Glutamatergic neuron (in vitro differentiated cells): ENCODE data around the gene ZNF415. TPM values are rescaled to one million over a fixed set of nuclear protein-coding genes. Genes with fewer than 3 reads are reported as not detected.

ENCODE experiments used
- DNase-seq: peaks from one replicate; pipeline ENCODE4 v3.0.0; 2022
- H3K27ac Mint-ChIP-seq: one replicate; pipeline ENCODE4 v1.8.0; 2020; ENCODE audit warnings: mild to moderate bottlenecking, mixed read lengths, inconsistent platforms; ENCODE audit not compliant: unreplicated experiment
- H3K27me3 Mint-ChIP-seq: one replicate; pipeline ENCODE4 v1.8.0; 2020; ENCODE audit warnings: mild to moderate bottlenecking, moderate library complexity, mixed read lengths, inconsistent platforms; ENCODE audit not compliant: unreplicated experiment
- H3K36me3 Mint-ChIP-seq: one replicate; pipeline ENCODE4 v1.8.0; 2020; ENCODE audit warnings: mild to moderate bottlenecking, mixed read lengths, inconsistent platforms; ENCODE audit not compliant: unreplicated experiment
- H3K4me1 Mint-ChIP-seq: one replicate; pipeline ENCODE4 v1.8.0; 2020; ENCODE audit warnings: mild to moderate bottlenecking, low read depth, mixed read lengths, inconsistent platforms; ENCODE audit not compliant: unreplicated experiment
- H3K4me3 Mint-ChIP-seq: one replicate; pipeline ENCODE4 v1.8.0; 2020; ENCODE audit warnings: mild to moderate bottlenecking, mixed read lengths, inconsistent platforms; ENCODE audit not compliant: unreplicated experiment
- H3K9me3 Mint-ChIP-seq: one replicate; pipeline ENCODE4 v1.8.0; 2020; ENCODE audit warnings: mild to moderate bottlenecking, moderate library complexity, mixed read lengths, inconsistent platforms; ENCODE audit not compliant: unreplicated experiment
- total RNA-seq: library from RNA; stranded (reverse); fragmentation: NEBNext Ultra II Directional; extraction: Animal tissue kit (Norgen Biotek cat#: 25700); gene quantifications from one replicate; pipeline ENCODE4 v1.2.1, GENCODE V29; 2021; ENCODE audit not compliant: unreplicated experiment
- TF ChIP-seq, protein P1 (sequence below): fragments of 200-600 bp; sonication (generic); IDR thresholded peaks from one replicate; pipeline ENCODE4 v1.5.0; 2021; ENCODE audit not compliant: partially characterized antibody, unreplicated experiment

ZNF415 gene
- total RNA-seq, 1 donor from 2014 or later: 12.7 TPM

DNA sequence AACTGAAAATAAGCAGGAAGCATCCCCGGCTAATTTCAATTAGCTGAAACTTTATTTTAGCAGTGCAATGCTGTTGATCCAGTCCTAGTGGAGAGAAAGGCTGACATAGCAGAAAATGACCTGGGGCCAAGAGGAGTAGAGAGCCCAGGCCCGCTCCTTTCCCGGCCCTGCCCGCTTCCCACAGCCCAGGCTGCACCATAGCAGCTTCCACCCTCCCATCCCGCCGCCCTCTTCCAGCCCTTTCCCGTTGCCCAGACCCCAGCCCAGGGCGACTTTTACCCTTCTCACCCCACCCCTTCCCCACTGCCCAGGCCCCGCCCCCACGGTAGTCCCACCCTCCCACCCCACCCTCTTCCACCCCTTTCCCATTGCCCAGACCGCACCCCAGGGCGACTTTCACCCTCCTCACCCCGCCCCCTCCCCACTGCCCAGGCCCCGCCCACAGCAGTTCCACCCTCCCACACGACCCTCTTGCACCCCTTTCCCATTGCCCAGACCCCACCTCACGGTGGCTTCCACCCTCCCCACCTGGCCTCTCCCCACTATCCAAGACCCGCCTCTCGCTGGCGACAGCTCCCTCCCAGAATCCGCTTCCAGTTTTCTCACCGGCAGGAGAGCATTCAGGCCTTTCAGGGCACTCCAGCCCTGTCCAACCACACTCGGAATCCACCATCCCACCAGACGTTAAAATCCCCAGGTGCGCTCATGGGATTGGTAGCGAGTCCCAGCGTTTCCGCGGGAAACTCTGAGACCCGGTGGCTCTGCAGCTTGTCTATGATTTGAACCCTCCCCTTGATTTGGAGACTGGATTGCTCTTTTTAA is 37.7 kb downstream of the ZNF415 start:
- Mint-ChIP-seq H3K36me3 (peaks cover 19% of the 10 kb centered on the region), H3K4me1 (peaks cover 43% of the 10 kb centered on the region), H3K4me3 (peak overlapping the region; percentile 78), H3K27ac (peak overlapping the region; percentile 85), H3K9me3 (peaks cover 3% of the 10 kb centered on the region), H3K27me3 (peaks cover 12% of the 10 kb centered on the region)
- TF ChIP-seq, protein P1, sequence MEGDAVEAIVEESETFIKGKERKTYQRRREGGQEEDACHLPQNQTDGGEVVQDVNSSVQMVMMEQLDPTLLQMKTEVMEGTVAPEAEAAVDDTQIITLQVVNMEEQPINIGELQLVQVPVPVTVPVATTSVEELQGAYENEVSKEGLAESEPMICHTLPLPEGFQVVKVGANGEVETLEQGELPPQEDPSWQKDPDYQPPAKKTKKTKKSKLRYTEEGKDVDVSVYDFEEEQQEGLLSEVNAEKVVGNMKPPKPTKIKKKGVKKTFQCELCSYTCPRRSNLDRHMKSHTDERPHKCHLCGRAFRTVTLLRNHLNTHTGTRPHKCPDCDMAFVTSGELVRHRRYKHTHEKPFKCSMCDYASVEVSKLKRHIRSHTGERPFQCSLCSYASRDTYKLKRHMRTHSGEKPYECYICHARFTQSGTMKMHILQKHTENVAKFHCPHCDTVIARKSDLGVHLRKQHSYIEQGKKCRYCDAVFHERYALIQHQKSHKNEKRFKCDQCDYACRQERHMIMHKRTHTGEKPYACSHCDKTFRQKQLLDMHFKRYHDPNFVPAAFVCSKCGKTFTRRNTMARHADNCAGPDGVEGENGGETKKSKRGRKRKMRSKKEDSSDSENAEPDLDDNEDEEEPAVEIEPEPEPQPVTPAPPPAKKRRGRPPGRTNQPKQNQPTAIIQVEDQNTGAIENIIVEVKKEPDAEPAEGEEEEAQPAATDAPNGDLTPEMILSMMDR: no peak
- DNase-seq: peak; percentile 33

DNA sequence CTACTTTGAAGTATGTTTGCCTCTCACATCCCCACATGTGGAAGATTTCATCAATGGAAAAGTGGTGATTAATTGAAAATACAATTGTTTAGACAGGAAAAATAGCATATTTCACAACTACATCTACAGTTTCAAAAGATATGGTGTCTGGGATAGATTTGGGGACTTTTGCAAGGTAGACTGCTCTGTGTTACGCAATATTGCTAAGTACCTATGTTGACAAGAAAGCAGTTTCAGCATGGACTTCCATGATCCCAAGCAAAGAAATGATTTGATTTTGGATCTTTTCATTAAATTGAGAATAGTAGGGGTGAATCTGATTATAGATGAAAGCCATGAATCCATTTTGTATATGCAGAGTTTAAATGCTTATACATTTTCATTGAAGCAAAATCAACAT is 40.0 kb downstream of the ZNF415 start:
- H3K36me3 Mint-ChIP-seq: peaks cover 6% of the 10 kb centered on the region

DNA sequence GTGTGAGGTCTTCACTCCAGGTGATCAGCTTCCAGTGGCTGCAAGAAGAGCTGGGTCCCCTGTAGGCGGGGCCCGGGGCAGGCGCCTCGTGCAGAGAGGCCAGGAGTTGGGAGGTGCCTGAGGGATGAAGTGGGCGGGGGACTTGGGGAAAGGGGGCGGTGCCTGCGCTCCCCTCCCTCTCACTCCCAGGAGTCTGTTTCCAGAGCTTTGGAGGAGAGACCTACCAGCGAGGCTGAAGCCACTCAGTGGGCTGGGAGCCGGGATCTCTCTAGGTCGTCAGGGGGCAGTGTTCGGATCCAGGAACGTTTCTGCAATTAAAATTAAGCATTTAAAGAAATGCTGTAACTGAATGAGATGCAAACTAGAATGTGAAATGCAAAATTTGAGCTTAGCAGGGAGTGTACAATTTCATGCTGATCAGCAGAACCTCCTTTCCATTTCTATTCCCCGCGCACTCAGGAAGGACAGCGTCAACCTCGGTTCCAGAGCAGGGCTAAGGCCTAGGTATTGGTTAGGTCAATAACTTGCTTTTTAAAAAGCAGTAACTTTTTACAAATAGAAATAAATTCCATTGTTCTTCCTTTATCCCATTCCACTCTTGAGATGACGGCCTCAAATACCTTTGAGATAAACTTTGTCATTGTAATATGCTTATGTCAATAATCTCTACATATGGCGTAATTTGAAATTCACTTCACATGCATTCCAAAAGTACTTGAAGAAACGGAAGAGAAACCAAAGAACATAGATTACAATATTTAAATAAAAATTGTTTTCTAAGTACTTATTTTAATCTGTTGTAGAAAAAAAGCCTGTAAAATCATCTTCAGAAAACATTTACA is 41.1 kb downstream of the ZNF415 start:
- H3K4me1 Mint-ChIP-seq: peaks cover 21% of the 10 kb centered on the region
- peaks cover 2% of the 10 kb centered on the region for H3K9me3 Mint-ChIP-seq
- TF ChIP-seq, protein P1: no peak
- no peak for DNase-seq
- peaks cover 14% of the 10 kb centered on the region for H3K27me3 Mint-ChIP-seq
- H3K4me3 Mint-ChIP-seq: no peak overlapping the region
- peaks cover 4% of the 10 kb centered on the region for H3K36me3 Mint-ChIP-seq
- H3K27ac Mint-ChIP-seq: peak overlapping the region; percentile 28

More for the DNA sequence above, 40.0 kb downstream of the ZNF415 start:
- H3K27me3 Mint-ChIP-seq: peaks cover 16% of the 10 kb centered on the region
- no peak overlapping the region for H3K4me3 Mint-ChIP-seq
- H3K4me1 Mint-ChIP-seq: peaks cover 28% of the 10 kb centered on the region
- no peak overlapping the region for H3K27ac Mint-ChIP-seq
- DNase-seq: no peak
- H3K9me3 Mint-ChIP-seq: peaks cover 2% of the 10 kb centered on the region
- TF ChIP-seq, protein P1: no peak

DNA sequence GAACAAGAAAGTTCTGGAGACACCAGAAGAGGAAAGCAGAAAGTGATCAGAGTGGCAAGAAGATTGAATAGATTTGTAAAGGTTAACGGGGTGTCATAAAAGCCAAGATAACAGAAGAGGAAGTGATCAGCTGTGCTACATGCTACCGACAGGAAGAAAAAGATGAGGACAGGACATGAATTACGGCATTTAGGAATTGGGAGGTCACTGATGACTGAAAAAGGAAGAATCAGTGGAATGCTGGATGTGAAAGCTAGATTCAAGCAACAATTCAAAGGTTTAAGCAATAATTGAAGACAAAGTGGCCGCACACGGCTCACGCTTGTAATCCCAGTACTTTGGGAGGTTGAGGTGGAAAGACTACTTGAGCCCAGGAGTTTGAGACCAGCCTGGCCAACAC is 44.6 kb downstream of the ZNF415 start:
- peaks cover 2% of the 10 kb centered on the region for H3K9me3 Mint-ChIP-seq
- peaks cover 8% of the 10 kb centered on the region for H3K27me3 Mint-ChIP-seq
- no peak for DNase-seq
- H3K4me3 Mint-ChIP-seq: no peak overlapping the region
- peaks cover 12% of the 10 kb centered on the region for H3K4me1 Mint-ChIP-seq
- TF ChIP-seq, protein P1: no peak
- H3K27ac Mint-ChIP-seq: no peak overlapping the region
- H3K36me3 Mint-ChIP-seq: peaks cover 4% of the 10 kb centered on the region

DNA sequence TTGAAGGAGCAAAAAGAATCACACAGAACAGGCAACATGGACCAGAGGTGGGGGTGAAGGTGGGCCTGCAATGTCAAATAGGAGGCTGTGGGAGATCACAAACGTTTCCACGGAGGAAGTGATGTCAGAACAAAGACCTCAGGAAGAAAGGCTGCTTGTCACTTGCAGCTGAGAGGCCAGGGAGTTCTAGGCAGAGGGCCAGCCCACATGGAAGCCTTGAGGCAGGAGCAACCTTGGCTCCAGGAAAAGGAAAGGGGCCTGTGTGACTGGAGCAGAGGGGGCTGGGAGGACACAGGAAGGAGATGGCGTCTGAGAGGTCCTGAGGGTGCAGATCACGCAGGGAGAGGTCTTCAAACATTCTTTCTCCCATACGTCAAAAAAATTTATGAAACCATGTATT is 45.8 kb downstream of the ZNF415 start:
- peaks cover 12% of the 10 kb centered on the region for H3K4me1 Mint-ChIP-seq
- peaks cover 5% of the 10 kb centered on the region for H3K36me3 Mint-ChIP-seq
- no peak overlapping the region for H3K27ac Mint-ChIP-seq
- TF ChIP-seq, protein P1: no peak
- peaks cover 2% of the 10 kb centered on the region for H3K9me3 Mint-ChIP-seq
- H3K27me3 Mint-ChIP-seq: peaks cover 10% of the 10 kb centered on the region
- DNase-seq: no peak
- H3K4me3 Mint-ChIP-seq: no peak overlapping the region
